Panc1 (cell line): ENCODE data around the gene NFKBIB. TPM values are rescaled to one million over a fixed set of nuclear protein-coding genes. Genes with fewer than 3 reads are reported as not detected.

Experiments
- ATAC-seq: fragments of 200-7000 bp; cut with Tn5 transposase; 2 replicates; pipeline ENCODE4 v1.9.1; 2020; ENCODE audit warnings: mild to moderate bottlenecking, moderate library complexity
- BruUV-seq: library from RNA; stranded (reverse); fragments of 400-500 nt; replicated peaks from 2 replicates; lab custom pipeline; 2021; lab: Mats Ljungman, UMichigan
- CTCF ChIA-PET: fragments of 300-600 bp; sonication (Branson Sonifier 250); formaldehyde crosslinking; loops from one replicate; lab custom pipeline; 2022; ENCODE audit warnings: antibody characterized with exemption; lab: Charles Lee
- POLR2A ChIA-PET: fragments of 300-600 bp; sonication (Branson Sonifier 250); formaldehyde crosslinking; loops from one replicate; lab custom pipeline; 2022; ENCODE audit warnings: antibody characterized with exemption; lab: Charles Lee
- DNase-seq: peaks from one replicate; pipeline ENCODE4 v3.0.0-alpha.2; 2010; ENCODE audit warnings: low read depth, low spot score
- H3K27ac ChIP-seq: 2 replicates; pipeline ENCODE4 v1.5.1; 2011; ENCODE audit warnings: mild to moderate bottlenecking, low read length, inconsistent platforms
- H3K27me3 ChIP-seq: fragments of 200-500 bp; sonication (Bioruptor generic); 2 replicates; pipeline ENCODE4 v1.6.0; 2014; ENCODE audit warnings: low read length, inconsistent platforms; ENCODE audit not compliant: control insufficient read depth, insufficient read depth
- H3K36me3 ChIP-seq: fragments of 200-500 bp; sonication (Bioruptor generic); 2 replicates; pipeline ENCODE4 v1.5.1; 2014; ENCODE audit warnings: inconsistent platforms, mild to moderate bottlenecking, low read length, moderate library complexity; ENCODE audit not compliant: control insufficient read depth, insufficient read depth
- H3K4me1 ChIP-seq: 2 replicates; pipeline ENCODE4 v1.5.1; 2011; ENCODE audit warnings: inconsistent platforms, mild to moderate bottlenecking, low read length, moderate library complexity; ENCODE audit not compliant: control insufficient read depth, insufficient read depth
- H3K4me3 ChIP-seq, 2 experiments: 2 replicates each; pipeline ENCODE4 v1.5.1; 2011 to 2012; ENCODE audit warnings: low read depth in 2 of 2, low read length in 2 of 2, mild to moderate bottlenecking in 2 of 2, inconsistent platforms in 1 of 2, moderate library complexity in 1 of 2
- H3K9me3 ChIP-seq: fragments of 200-500 bp; sonication (Bioruptor generic); 2 replicates; pipeline ENCODE4 v1.5.1; 2014; ENCODE audit warnings: low read depth, mild to moderate bottlenecking, inconsistent platforms, low read length, moderate library complexity; ENCODE audit not compliant: control insufficient read depth, insufficient read depth
- CTCF ChIP-seq: fragments of 450-650 bp; IDR thresholded peaks from 2 replicates; pipeline ENCODE4 v1.5.1; 2017; ENCODE audit warnings: mild to moderate bottlenecking
- POLR2AphosphoS5 ChIP-seq: IDR thresholded peaks from 2 replicates; pipeline ENCODE4 v1.6.1; 2012; ENCODE audit warnings: mild to moderate bottlenecking, low read depth, low read length, moderate library complexity
- REST ChIP-seq, 2 experiments: IDR thresholded peaks; 2 replicates each; pipeline ENCODE4 v1.6.1; 2011 to 2012; ENCODE audit warnings: low read depth in 2 of 2, control low read depth in 1 of 2, low read length in 1 of 2, mild to moderate bottlenecking in 1 of 2, moderate library complexity in 1 of 2; ENCODE audit not compliant: insufficient read depth in 1 of 2
- SIN3A ChIP-seq: IDR thresholded peaks from 2 replicates; pipeline ENCODE4 v1.6.1; 2012; ENCODE audit warnings: low read depth, mild to moderate bottlenecking, low read length, moderate library complexity, borderline replicate concordance; ENCODE audit not compliant: insufficient read depth
- TCF7L2 ChIP-seq: IDR thresholded peaks from 2 replicates; pipeline ENCODE4 v1.6.1; 2011; ENCODE audit warnings: mild to moderate bottlenecking, low read depth, low read length, inconsistent platforms
- in situ Hi-C: cut with HindIII; loops from 2 replicates; pipeline ENCODE4 v1.10.0; 2016; ENCODE audit warnings: low sequenced_read_pairs, low pct_unique_long_range_greater_than_20kb
- intact Hi-C: fragments of 100-400 bp; cut with micrococcal nuclease; formaldehyde crosslinking; loops from one replicate; pipeline ENCODE4 v1.10.0; 2022; ENCODE audit not compliant: unreplicated experiment
- total RNA-seq: library from RNA; stranded (reverse); gene quantifications from one replicate; pipeline ENCODE4 v1.2.1, GENCODE V29; 2021; ENCODE audit not compliant: unreplicated experiment

Gene NFKBIB
- total RNA-seq, 1 experiment from 2014 or later, result 185 TPM

- H3K27me3 ChIP-seq, result no peaks in the 10 kb centered on the region
- TSS peak; percentile 90 for BruUV-seq
- POLR2A ChIA-PET, result interaction anchor here (0.5 to 1.1 kb wide), 4 partner anchors 9 to 518 kb away, joined by 3 to 5 read pairs (median 4); no protein-coding TSS in a partner anchor
- peak overlapping the region; percentile 5; the same call in 1 of the 2 replicates for H3K27ac ChIP-seq
- H3K4me1 ChIP-seq, result peaks cover 7% of the 10 kb centered on the region; the same call in 1 of the 2 replicates
- TF ChIP-seq POLR2AphosphoS5 (no peak), TCF7L2 (no peak), SIN3A (no peak), CTCF (no peak), REST (IDR thresholded peaks at IDR 0.05; ENCODE audit: insufficient read depth in 1 of 2, low read depth in 2 of 2, low read length in 1 of 2) (no peak)
- H3K9me3 ChIP-seq, result no peaks in the 10 kb centered on the region
- no peaks in the 10 kb centered on the region for H3K36me3 ChIP-seq
- H3K4me3 ChIP-seq, result no peak overlapping the region
- DNase-seq (no peak), ATAC-seq (no peak)
- in situ Hi-C loops, result no loop called here
- intact Hi-C loops, result no loop called here
- CTCF ChIA-PET, result interaction anchor here (0.6 to 4.9 kb wide), 3 partner anchors 9 to 476 kb away, joined by 3 to 27 read pairs (median 6); partner anchors contain the start of gene FAM98C
Measured at GRCh38 chr19:38878575-38879399, 21.0 kb upstream of the NFKBIB start.

GRCh38 chr19:38879400-38879751 lies 20.4 kb upstream of the NFKBIB start:
- no peaks in the 10 kb centered on the region for H3K27me3 ChIP-seq
- H3K36me3 ChIP-seq, result no peaks in the 10 kb centered on the region
- no peak for DNase-seq
- CTCF ChIA-PET, result interaction anchor here (0.5 to 4.9 kb wide), 3 partner anchors 8 to 477 kb away, joined by 3 to 27 read pairs (median 5); partner anchors contain the start of gene FAM98C
- POLR2A ChIA-PET, result interaction anchor here (0.5 to 1.1 kb wide), 3 partner anchors 9 to 518 kb away, joined by 3 to 4 read pairs (median 3); no protein-coding TSS in a partner anchor
- no TSS peak for BruUV-seq
- intact Hi-C loops, result no loop called here
- no peak for TF ChIP-seq REST (IDR thresholded peaks at IDR 0.05; ENCODE audit: insufficient read depth in 1 of 2, low read depth in 2 of 2, low read length in 1 of 2)
- no peak for TF ChIP-seq TCF7L2
- TF ChIP-seq SIN3A, result no peak
- TF ChIP-seq POLR2AphosphoS5, result no peak
- no peak for TF ChIP-seq CTCF
- H3K4me1 ChIP-seq, result peaks cover 7% of the 10 kb centered on the region; the same call in 1 of the 2 replicates
- H3K27ac ChIP-seq, result no peak overlapping the region
- H3K9me3 ChIP-seq, result no peaks in the 10 kb centered on the region
- in situ Hi-C loops, result no loop called here
- ATAC-seq, result peak; percentile 10
- H3K4me3 ChIP-seq, result no peak overlapping the region
